NCI-H345 treated with DMSO at 0.1 percent for 48 hours (cell line): Measurements from ENCODE around the gene SMIM35.

Experiments
- DNase-seq: peaks from one replicate; lab custom pipeline; 2025; ENCODE audit not compliant: unreplicated experiment; lab: John Stamatoyannopoulos, UW

The SMIM35 gene

GRCh38 chr11:118007040-118007439 lies 79.7 kb downstream of the SMIM35 start:
- no peak for DNase-seq

GRCh38 chr11:118006153-118006534 lies 80.6 kb downstream of the SMIM35 start:
- no peak for DNase-seq

GRCh38 chr11:118005224-118006152 lies 81.3 kb downstream of the SMIM35 start:
- DNase-seq = no peak

- DNase-seq = no peak
Measured at GRCh38 chr11:118004543-118005223, 82.1 kb downstream of the SMIM35 start.

- no peak for DNase-seq
Measured at GRCh38 chr11:118003456-118003855, 83.3 kb downstream of the SMIM35 start.

GRCh38 chr11:118002541-118003423 lies 84.0 kb downstream of the SMIM35 start:
- no peak for DNase-seq

- DNase-seq = no peak
Measured at GRCh38 chr11:118002010-118002540, 84.7 kb downstream of the SMIM35 start.

GRCh38 chr11:118001494-118001971 lies 85.2 kb downstream of the SMIM35 start:
- no peak for DNase-seq

GRCh38 chr11:118000850-118001228 lies 85.9 kb downstream of the SMIM35 start:
- no peak for DNase-seq

- no peak for DNase-seq
Measured at GRCh38 chr11:118000067-118000849, 86.5 kb downstream of the SMIM35 start.

- no peak for DNase-seq
Measured at GRCh38 chr11:117999354-117999993, 87.3 kb downstream of the SMIM35 start.

GRCh38 chr11:117998664-117999353 lies 88.0 kb downstream of the SMIM35 start:
- DNase-seq = no peak

GRCh38 chr11:117997823-117998579 lies 88.8 kb downstream of the SMIM35 start:
- no peak for DNase-seq

- DNase-seq = no peak
Measured at GRCh38 chr11:117997406-117997805, 89.4 kb downstream of the SMIM35 start.

GRCh38 chr11:117996058-117996457 lies 90.7 kb downstream of the SMIM35 start:
- no peak for DNase-seq

- DNase-seq = no peak
Measured at GRCh38 chr11:117995472-117995871, 91.3 kb downstream of the SMIM35 start.

- no peak for DNase-seq
Measured at GRCh38 chr11:117993988-117994745, 92.6 kb downstream of the SMIM35 start.

GRCh38 chr11:117992620-117993019 lies 94.1 kb downstream of the SMIM35 start:
- no peak for DNase-seq
